ENCODE results near the gene SIVA1.

SIVA1 gene

DNA sequence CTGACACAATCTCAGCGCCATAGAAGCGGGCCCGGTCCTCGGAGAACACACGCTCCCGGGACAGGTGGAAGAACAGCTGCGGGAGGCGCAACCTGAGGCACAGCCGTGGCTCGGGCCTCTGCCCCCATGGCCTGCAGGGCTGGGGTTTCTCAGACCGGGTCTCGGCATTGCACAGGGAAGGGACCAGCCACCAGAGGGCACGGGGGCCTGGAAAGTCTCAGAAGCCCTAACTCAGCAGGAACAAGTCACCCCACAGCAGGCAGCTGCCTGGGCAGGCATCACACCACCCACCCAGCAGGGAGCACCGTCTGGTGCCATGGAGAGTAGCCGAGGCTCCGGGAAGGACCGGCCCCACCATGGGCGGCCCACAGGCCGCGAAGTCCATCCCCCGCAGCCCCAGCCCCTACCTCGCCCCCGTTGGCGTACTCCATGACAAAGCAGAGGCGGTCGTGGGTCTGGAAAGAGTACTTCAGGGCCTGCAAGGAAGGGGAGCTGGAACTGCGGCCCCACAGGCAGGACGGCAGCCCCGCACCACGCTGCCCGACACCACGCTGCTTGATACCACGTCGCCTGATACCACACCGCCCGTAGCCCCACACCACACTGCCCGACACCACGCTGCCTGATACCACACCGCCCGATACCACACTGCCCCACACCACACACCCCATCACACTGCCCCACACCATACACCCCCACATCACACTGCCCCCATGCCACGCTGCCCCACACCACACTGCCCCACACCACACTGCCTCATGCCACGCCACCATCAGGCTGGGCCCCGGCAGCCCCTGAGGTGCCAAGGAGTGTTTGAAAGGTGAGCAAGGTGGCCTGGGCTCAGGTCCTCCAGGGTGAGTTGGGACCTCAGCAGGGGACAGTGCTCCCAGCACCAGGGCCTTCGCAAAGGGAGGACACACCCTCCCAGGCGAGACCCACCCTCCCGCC lies 20.8 kb downstream of the SIVA1 start:
- no peak for DNase-seq

DNA sequence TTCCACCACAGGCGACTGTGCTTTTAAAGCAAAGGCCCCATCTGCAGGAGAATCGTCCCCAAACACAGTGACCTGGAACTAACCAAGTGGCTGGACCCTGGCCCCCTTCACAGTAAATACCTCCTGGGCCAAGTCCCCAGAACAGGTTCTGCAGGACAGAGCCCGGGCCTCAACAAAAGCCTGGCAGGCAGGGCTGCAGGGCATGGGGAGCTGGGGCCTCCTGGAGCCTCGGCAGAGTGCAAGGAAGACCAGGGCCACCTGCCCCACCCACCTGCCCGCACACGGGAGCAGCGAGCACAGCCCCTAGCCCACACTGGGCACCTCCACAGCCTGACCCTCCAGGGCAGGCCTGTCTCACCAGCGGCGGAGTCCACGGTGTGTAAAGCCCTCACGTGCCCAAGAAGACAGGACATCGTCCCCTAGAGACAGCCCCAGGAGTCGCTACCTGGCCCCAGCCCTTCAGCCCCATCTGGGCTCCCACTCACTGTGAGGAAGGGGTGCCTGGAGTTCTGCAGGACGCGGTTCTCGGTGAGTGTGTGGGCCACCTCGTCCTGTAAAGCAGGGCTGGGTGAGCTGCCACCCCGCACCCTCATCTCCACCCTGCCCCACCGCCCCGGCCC lies 21.6 kb downstream of the SIVA1 start:
- no peak for DNase-seq

DNA sequence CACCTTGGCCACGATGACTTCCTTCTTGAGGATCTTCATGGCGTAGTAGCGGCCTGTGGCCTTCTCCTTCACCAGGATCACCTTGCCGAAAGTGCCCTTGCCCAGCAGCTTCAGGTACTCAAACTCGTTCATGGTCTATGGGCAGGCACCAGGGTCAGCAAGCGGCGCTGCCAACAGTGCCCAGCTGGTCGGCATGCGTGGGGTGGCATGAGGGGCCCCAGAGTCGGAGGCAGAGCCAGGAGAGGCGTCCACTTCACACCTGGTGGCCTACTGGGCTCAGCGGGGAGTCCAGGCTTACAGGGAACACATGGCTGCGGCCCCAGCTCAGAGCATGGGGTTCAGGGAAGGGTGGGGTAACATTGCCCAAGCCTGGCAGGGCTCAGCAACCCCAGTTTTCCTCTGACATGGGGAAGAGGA lies 22.1 kb downstream of the SIVA1 start:
- no peak for DNase-seq

DNA sequence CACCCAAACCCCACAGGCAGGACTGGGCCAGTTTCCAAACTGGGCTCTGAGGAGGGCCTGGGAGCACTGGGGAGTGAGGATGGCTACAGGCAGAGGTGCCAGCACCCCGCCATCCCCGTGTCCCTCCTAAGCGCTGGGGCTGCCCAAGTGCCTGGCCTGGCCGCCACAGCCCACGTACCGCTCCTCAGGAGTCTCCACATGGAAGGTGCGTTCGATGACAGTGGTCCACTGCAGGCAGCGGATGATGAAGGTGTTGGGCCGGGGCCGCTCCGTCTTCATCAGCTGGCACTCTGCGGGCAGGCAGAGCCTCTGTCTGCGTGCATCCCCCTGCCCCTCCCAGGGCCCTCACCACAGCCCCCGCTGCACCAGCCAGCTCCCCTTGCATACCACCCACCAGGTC lies 23.5 kb downstream of the SIVA1 start:
- no peak for DNase-seq

DNA sequence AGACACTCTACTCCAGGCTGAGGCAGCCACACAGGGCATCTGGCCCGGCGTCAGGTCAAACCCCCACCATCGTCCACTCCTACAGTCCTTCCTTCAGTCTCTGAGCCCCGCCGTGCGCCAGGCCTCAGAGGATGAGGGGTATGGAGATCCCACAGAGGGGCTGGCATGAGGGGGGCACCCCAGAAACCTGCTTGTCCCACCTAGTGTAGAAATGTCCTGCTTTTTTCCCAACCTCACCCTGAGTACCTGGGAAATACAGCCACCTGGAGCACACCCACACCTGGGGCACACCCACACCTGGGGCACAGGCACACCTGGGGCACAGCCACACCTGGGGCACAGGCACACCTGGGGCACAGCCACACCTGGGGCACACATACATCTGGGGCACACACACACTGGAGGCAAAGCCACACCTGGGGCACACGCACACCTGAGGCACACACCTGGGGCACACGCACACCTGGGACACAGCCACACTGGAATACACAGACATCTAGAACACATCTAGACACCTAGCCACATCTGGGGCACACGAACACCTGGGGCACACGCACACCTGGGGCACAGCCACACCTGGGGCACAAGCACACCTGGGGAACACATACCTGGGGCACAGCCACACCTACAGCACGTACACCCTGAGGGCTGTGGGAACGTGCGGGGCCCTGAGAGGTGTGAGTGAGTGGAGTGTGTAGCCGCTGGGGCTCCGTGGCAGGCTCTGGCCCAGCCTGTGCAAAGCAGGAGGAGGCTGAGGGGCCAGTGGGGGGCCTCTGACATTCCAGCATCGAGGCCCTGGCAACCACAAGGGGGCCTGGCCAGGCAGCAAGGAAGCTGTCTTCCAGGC lies 24.2 kb downstream of the SIVA1 start:
- no peak for DNase-seq

DNA sequence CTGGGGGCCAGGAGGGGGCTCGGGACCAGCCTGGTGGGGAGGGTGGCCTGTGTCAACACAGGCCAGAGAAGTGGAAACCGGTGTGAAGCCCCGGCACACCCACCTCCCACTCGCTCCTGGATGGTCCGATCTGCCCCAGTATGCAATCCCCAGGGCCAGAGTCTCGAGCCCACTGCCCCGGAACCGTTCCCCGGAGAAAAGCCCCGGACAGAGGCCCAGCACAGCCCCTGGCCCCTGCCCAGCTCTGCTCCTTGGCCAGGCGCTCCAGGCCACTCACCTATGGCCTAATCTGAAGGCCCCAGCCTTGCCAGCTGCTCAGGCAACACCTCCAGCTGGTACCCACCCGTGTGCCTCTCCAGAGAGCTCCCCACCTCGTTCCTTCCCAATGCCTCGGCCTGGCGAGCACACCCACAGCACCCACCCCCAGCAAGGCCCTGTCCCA lies 24.9 kb downstream of the SIVA1 start:
- no peak for DNase-seq

DNA sequence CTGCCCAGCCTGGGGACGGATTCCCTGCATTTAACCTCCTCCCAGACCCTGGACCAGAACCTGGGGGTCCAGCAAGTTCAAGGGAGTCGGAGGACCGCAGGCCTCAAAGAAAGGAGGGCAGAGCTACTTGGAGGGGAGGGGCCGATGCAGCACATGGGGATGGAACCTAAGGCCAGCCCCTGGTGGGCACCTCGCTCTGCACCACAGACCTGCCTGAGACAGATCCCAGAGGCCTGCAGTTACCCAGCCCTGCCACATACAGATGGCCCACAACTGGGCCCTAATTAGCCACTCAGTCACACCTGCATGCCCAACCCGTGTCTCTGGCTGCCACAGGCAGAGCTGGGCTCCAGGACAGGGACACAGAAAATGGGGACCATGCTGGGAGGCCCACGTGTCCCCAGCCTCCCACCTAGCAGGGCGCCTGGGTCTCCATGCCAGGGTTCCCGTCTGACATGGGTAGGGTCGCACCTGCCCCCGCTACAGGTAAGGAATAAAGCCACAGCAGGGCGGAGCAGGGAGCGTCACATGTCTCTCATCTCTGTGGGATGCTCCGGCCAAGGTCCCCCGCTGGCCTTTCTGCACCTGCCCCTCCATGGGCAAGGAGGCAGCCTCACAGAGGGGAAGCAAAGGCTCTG lies 25.9 kb downstream of the SIVA1 start:
- no peak for DNase-seq

DNA sequence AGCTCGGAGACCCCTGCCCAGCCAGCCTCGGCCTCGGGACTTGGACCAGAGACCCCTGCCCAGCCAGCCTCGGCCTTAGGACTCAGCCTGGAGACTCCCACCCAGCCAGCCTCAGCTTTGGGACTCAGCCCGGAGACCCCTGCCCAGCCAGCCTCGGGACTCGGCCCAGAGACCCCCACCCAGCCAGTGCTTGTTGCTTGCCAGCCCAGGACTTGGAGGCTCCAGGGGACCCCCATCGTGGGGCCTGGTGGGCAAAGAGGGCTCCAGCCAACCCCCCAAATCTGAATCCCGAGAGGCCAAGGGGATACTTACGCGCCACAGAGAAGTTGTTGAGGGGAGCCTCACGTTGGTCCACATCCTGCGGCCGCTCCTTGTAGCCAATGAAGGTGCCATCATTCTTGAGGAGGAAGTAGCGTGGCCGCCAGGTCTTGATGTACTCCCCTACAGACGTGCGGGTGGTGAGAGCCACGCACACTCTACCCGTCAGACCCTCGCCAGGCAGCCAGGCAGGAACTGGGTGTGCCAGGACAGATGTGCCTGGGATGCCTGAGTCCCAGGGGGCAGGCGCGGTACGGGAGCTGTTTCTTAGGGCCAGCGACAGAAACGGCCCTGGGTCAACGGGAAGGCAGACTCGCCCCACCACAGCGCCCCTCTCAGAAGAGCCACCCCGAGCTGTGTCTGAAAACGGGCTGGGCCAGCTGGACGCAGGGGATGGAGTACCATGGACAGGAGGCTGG lies 27.0 kb downstream of the SIVA1 start:
- DNase-seq, result no peak

DNA sequence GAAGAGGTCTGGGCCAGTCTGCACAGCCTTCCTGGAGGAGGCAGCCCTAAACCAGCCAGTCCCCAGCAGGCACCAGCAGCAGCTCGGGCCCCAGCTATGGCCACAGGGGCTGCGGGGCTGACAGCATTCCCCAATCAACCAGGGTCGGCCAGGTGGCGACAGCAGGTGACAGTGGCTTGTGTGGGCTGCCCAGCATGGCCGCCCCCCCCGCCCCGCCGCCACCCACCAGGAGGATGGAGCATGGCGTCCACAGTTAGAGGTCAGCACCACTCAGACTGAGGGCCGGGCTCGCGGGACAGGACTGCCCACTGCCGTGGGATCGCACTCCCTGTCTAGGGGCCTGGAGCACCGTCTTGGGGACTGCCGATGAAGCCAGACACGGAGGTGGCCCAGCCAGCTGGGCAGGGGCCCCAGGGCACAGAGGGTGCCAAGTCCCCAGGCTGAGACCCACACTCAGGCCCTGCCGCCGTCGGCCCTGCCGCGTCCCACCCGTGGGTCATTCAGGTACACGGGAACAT lies 27.6 kb downstream of the SIVA1 start:
- no peak for DNase-seq

DNA sequence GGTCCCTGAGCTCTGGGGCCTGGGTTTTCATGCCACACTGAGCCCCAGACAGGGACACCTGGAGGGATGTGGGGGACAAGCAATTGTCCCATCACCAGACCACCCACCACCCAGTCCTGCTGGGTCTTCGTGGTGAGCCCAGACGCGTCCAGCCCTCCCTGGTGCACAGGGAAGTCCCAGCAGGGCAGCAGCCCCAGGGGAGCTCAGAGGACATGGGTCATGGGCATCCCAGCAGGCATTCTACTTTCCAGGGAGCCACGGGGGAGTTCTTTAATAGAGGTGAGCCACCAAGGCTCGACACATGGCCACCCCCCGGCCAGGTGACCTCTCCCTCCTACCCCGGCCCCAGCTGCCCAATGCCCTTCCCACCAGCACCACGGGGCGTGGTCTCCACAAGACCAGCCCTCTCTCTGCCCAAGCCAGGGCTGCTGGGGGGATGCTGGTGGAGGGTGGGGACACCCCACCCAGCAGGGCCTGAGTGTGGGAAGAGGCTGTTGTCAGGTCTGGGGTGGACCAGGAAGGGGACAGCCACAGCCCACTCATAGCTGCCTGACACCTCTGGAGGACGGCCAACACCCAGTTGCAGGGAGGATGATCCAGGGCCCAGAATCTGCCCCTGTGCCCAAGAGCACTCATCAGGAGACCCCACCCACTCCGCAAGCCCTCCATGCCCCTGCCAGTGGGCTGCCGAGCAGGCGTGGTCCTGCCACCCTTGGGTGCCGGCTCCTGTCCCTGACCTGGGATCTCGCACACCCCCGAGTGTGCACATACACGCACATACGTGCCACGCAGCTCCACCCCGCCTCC lies 28.5 kb downstream of the SIVA1 start:
- no peak for DNase-seq

DNA sequence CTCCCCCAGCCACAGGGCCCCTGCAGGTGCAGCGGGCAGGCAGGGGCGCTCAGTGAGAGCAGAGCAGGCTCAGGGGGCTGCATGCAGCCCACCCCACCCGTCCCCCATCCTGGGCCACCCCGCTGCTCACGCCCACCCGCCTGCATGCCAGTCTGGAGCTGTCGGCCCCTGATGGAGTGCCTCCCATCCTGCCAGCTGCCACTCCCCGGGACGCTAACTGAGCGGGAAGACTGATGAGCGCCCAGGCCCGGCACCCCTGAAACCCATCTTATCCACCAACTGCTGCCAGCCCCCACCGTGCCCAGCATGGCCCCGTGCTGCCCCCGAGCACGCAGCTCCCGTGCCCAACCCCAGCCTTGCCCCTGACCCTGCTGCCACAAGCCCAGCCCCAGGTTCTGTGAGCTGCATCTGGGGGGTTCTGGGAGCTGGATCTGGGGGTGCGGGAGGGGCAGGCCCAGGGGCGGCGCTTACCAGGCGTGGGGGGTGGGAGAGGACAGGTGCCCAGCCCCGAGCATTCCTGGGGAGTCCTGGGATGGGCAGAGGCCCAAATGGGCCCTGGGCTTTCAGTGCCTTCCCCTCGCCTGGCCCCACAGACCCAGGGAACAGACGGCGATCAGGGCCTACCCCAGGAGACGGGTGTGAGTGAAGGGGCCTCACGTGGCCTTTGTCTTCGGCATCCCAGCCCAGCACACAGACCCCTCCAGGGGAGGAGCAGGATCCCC lies 29.3 kb downstream of the SIVA1 start:
- DNase-seq, result no peak

DNA sequence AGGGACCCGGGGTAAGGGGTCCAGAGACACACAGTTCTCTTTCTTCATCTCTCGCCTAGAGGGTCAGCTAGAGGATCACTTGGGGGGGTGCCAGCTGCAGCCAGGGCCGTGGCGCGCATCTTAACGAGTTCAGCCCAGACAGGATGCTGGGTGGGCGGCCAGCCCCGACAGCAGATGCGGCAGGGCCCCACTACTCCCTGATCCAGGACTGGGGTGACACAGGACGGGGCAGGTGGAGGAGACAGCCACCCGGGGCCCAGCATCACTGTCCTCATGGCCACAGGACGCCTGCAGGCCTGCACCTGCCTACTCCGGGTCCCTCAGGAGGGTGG lies 29.8 kb downstream of the SIVA1 start:
- DNase-seq, result no peak

DNA sequence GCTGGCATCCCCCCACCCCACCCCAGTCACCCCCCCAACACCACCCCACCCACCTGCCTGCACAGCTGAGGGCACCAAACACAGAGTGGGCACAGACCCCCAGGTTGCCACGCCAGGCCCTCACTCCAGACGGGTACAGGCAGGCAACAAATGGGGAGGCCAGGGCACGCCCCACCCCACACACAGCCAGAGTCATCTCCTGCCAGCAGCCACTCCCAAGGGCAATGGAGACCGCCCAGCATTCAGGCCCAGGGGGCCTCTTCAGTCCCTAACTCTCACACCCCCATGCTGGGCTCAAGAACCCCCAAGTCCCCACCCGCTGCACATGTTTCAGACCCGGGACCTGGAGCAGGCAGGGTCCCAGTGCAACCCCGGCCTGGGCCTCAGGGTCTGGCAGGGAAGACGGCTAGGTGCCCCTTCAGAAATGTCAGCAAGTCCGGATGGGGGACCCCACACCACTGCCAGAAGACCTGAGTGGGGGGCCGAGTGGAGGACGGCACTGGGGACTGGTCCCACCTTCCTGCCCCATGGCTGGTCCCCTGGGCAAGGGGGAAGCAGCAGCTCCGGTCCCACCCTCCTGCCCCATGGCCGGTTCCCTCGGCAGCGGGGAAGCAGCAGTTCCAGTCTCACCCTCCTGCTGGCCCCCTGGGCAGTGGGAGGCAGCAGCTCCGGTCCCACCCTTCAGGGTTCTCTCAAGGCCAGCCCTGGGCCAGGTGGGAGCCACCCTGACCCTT lies 30.7 kb downstream of the SIVA1 start:
- DNase-seq, result no peak

DNA sequence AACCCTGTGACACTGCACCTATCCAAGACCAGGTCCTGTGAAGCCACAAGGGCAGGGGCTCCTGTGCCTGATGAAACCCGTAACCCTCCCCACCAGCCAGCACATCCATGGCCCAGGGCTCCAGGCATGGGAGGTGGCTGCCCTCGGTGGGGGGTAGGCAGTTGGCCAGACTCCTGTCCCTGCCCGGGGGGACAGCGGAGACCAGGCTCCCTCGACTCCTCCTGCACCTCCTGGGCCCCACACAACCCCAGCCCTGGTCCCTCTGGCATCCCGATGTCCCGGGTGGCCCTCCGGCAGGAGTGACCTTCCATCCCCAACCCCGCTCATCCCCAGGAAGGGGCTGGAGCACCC lies 31.2 kb downstream of the SIVA1 start:
- DNase-seq, result no peak

DNA sequence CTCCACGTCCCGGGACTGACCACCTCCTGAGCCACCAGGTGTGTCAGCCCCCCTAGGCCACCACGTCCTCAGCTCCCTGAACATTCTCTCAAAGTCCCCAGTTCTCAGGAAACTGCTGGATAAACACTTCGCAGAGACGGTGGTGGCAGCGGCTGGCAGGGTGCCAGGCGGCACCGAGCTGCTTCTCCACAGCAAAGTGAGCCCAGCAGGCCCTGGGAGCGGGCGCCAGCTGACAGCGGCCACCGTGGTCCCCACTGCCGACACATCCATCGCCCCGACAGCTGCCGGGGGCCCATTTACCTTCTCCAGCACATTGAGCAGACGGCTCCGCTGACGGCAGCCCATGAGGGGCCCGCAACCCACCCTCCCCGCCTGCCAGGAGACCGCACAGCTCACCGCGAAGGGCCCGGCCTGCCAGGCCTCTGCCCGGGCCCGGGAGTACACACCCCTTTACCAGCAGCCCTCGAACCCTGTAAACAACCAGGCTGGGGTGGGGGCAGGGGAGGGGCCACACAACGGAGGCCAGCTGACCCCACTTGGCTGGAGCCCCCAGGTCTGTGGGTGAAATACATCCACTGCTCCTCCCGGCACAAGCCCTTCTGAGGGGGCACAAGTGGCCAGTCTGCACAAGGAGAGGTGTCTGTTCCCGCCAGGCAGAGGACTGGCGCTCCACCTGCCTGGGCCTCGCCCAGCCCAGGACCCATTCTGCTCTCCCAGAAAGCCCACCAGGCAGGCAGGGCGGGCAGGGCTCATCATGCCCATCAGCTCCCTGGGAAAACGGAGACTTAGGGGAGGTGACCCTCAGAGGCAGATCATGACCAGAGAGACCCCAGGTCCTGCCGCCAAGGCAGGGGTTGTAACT lies 32.1 kb downstream of the SIVA1 start:
- DNase-seq, result no peak

DNA sequence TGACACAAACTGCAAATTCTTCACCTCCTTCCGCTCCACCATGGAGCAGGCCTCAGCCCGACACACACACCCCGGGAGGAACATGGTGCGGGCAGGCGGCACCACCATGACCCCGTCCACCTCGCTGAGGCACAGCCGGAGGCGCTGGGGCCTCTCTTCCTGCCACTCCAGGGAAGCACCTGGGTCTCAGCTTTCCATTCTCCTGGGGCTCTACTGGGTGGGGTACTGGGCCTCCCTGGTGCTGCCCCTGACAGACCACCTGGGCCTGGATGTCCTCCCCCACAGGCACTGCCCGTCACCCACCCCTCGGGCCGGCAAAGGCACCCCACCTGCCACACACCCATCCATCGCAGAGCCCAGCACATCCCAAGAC lies 32.7 kb downstream of the SIVA1 start:
- no peak for DNase-seq

DNA sequence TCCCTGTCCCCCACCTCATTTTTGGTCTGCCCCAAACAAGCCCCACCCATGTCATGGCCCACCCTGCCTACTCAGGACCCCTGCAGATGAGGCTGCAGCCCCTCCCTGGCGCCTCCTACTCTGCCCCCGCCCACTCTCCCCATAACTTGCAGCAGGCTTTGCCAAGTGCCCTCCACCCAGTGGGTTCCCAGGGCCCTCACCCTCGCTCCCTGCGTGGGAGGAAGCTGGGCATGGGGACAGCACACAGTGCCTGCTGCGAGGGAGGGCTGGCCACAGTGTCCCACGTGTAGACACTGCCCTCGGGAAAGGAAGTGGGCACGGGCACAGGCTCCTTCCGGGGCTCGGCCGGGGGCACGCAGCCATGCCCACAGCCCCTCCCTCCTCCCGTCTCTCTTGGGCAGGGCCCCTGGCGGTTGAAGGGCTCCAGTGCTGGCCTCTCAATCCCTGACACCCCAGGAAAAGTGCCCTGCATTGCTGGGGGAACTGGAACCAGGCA lies 33.2 kb downstream of the SIVA1 start:
- DNase-seq, result no peak

All from stimulated activated CD4-positive, alpha-beta T cell treated with anti-CD3 and anti-CD28 coated beads, Interleukin-15, amount 100 ng/mL, for 24 hours (primary cell).